Measurements from ENCODE around the gene MYO1E.

MYO1E gene

DNA sequence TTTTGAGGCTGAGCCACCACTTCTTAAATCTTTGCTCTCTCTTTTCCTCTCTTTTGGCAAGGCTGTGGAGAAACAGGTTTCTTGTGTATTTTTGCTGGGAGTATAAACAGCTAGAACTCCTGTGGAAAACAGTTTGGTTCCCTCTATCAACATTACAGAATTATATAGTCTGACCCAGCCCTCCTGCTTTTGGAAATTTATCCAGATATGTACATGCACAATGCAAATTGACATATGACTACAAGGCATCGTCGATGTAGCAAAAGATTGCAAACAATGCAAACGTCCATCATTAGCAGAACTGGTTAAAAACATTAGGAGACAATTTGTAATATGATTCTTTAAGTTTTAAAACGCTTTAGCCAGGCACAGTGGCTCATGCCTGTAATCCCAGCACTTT is 12.5 kb upstream of the MYO1E start:
- DNase-seq = no peak

DNA sequence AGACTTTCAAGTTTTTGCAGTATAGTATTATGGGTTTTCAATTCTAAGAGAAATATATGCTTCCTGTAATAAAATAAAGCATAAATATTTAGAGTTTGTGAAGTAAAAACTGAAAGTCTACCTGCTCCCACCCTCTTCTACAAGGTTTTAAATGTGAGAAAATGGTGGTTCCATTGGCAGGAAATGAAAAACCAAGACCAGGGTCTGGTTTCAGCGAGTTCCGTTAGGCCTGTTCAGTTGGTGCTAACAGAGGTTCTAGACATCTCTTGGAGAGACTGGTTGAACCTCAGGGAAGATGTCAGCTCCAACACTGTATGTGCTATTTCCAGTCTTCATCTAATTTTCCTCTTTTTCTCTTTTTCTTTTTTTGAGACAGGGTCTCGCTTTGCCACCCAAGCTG is 11.8 kb upstream of the MYO1E start:
- DNase-seq = peak; percentile 24

DNA sequence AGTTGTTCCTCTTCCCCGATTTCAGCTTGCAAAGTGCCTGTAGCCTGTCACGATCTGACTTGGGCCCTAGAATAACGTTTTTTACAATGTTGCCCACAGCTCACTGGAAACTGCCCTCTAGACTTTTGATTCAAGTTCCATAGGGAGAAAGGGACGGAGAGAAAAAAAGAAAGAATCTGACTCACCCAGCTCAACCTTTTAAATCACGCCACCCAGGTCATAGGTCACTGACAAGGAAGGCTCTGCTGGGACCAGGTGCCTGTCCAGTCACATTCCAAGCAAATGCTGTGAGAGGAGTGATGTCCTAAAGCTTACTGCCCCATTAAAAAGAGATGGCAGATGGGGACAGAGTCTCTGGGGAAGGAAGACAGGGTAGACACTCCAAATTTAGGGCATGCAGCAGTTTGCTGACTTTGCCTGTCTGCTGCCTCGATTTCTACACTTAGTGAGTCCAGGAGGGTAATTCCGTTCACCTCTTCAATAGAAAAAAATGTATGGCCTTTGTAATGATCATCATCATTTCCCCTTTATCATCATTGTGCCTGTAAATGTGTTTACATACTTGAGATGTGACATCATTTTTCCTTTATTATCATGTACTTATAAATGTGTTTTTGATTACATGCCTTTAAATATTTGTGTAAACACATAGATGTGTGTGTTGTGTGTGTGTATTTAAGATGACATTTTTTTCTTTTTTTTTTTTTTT is 8.4 kb upstream of the MYO1E start:
- DNase-seq = no peak

DNA sequence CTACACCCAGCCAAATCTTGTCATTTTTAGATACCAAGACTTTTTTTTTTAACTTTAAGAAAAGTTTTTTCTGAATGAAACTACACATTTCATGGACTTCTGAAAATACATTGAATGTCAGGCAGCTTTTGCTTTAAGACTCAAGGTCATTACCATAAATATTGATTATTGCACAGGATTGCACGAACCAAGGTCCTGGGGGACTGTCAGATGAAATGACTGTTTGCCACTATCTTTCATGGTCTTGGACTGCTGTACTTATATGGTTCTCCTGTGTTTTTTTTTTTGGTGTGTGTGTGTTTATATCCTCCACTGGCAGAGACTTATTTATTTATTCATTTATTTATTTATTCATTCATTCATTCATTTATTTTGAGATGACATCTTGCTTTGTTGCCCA is 6.9 kb upstream of the MYO1E start:
- no peak for DNase-seq

DNA sequence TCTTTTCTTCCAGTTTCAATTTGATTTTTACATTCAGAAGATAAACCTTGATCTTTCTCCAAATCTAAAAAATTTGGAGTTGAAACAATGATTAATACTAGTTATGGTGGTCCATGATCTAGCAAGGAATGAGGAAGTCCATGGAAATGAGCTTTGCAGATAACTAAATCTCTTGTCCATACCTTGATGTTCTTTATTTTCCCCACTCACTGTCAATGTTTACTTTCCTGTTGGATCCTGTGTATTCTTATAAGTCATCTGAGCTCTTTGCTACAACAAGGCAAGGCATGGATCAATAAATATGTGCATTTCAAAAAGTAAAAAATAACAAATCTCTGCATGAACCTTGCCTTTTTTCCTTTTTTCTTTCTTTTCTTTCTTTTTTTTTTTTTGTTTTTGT is 6.2 kb upstream of the MYO1E start:
- DNase-seq = no peak

DNA sequence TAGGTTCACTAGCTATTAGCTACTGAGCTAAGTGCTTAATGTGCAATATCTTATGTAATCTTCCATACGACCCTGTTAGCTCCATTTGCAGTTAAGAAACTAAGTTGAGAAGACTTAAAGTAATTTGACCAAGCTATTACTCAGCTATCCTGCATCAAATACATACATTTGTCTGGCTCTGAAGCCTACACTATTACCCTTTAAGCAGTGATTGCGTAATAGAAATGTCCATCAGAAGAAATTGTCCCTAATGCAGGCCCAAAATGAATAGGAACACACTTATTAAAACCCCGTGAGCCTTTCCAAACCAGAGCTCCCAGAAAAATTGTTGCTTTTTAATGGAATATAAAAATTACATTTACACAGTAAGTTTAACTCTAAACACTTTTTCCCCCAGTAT is 5.3 kb upstream of the MYO1E start:
- DNase-seq = no peak

DNA sequence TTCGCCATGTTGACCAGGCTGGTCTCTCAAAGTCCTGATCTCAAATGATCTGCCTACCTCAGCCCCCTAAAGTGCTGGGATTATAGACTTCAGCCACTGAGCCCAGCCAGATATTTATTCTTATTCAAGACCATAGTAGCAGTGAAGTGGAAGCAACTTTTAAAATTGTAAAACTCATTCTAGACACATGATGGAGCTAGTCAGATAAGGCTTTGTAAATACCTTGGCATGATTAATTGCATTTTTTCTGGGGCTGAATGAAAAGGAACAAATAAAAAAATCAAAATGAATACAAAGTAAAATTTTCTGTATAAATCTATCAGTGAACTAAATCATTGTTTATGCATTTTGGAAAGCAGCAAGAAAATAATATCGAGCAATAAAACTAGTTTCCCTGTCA is 4.1 kb upstream of the MYO1E start:
- DNase-seq = no peak

DNA sequence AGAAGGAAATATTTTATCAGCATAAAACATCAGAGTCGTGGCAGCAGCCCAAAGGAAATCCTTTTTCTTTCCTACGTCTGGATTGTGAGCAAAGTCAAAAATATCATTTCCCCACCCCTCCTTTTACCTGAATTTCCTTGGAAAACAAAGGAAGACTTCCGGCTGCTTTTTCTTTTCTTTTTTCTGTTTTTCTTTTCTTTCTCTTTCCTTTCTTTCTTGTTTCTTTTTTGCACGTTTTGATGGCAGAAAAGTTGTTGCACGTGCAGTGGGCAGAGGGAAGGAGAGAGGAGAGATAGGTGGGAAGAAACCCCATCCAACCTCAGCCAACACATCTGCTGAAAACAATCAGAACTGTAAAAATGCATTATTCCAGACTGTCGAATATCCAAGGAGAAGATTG is 544 bp upstream of the MYO1E start:
- DNase-seq = no peak

DNA sequence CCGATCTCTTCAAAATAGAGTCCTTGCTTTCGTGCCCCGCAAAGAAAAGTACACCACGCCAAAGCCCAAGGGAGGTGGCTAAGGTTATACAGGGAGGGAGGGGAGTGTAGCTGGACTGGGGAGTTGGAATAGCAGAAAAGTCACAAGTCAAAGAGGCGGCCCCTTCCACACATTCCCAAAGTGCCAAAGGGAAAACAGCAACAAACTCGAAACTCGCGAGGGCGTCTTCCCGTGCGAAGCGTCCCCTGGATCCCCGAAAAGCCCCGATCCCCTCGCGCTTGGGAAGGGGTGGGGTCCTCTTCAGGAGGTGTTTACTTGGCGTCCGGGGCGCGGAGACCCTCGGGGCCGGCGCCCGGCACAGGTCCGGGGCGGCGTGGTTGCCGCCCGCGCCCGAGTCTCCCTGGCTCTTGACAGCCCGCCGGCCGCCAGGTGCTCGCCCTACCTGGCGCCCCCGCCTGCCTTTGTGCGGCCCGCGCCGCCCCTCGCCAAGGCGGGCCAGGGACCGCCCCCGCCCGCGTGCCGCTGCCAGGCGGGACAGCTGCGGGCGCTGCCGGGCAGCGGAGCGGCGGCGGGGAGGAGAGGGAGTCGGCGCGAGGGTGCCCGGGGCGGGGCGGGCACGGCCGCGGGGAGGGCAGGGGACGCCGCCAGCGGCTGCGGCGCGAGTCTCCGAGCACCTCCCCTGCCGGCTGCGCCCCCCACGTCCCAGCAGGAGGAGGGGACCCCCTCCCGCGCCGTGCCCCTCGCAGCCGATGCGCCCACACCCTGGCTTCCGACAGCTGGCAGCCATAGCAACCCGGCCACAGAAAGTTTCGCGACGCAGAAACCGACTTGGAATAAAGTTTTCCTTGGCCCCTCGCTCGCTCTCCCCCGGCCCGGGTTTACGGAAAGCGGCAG is 966 bp downstream of the MYO1E start:
- DNase-seq = no peak

DNA sequence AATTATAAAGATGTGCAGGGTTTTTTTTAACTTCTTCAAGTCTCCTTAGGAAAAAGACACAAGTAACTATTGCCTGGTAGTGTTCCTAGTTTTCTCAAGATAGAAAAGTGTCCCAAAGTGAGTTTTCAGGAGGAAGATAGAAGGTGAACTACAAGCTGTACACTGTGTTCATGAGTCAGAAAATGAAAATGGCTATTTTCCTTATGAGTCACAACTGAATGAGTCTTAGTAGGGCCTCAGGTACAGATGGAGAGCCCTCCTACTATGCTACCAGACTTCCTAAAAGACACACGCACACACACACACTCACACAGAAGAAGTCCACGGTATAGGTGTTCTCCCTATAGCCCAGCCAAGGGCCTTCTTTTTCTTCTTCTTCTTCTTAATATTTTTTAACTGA is 3.1 kb downstream of the MYO1E start:
- no peak for DNase-seq

DNA sequence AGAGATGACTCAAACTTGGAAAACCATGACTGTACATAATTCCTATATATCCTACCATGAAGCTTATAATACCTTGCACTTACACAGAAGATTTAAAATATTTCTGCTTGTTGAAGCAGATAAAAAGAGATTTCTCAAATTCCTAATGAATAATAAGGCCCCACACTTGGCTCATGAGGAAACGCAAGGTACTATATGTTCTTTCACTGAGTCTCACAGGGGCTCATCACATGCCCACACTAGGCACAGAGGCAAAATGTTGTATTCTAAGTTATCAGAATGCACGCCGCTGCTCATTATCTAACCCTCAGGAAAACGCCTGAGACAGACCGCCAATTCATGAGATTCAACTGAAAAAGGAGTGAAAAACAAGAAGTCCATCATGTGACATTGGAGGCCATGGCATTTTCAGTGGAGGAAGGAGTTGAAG is 5.6 kb downstream of the MYO1E start:
- DNase-seq = no peak

DNA sequence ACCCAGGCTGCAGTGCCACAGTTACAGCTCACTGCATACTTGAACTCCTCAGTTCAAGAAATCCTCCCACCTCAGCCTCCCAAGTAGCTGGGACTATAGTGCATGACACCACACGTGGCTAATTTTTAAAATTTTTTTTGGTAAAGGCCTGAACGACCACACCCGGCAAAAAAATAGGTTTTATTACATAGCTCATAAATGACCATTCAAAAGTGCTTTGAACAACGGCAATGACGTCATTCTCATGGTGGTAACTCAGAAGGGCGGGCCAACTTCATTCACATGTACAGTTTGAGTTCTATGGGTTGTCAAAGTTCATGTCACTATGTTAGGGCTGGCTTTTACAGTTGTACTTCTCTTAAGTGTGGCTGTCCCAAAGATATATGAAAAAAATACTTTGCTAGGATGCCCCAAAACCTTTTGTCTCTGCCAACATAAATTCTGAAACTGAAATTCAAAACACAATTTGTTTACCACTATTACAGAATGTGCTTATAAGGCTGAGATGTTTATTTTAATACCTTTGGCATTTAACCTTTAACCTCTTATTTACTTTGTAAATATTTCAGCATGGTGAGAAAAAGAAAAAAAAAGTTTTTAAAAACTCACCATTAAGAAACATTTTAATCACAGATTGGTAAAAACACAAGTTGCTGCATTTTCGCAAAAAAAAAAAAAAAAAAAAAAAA is 6.2 kb downstream of the MYO1E start:
- no peak for DNase-seq

DNA sequence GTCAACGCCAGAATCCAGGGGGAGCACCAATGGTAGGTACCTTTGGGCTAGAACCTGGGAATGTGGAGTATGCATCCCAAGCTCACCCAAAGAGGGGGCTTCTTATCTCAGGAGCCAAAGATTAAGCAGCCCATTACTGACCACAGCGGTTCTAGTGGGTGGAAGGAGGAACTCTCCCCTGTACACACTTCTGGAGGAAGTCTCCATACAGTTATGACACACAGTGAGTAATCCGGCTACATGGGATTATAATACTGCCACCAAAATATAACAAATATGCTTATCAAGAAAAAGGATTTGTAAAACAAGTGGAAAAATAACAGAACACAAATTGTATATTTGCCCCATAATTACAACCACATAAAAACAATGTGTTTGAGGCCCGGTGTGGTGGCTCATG is 8.4 kb downstream of the MYO1E start:
- no peak for DNase-seq

DNA sequence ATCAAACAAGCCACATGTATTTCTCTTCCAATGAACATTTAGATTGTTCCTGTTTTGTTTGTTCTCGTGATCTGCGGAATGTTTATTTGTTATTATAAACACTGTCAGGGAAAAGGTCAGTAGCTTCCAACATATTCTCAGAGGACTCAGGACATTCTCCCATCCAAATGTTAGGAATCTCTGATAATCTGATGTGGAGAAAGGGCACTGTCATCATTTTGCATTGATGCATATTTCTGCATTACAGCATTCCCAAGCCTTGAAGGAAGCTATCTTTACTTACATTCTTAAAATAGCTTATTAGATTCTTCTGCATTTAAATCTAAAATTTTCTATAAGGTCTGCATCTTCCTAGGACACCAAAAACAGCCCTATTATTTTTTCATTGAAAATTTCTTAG is 10.3 kb downstream of the MYO1E start:
- DNase-seq = no peak

DNA sequence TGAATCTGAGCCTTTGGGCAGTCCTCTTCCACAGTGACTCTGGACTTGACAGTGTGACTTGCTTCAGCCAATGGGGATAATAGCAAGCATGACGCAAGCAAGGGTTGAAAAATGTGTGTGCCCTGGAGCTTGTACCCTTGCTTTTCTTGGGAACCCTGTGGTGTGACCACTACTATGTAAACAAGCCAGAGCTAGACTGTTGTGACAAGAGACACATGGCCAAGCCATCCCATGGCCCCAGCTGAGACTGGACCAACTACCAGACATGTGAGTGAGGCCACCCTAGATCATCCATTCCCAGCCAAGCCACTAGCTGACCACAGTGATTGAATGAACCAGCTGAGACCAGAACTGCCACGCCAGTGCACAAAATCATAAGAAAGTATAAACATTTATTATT is 11.8 kb downstream of the MYO1E start:
- no peak for DNase-seq

DNA sequence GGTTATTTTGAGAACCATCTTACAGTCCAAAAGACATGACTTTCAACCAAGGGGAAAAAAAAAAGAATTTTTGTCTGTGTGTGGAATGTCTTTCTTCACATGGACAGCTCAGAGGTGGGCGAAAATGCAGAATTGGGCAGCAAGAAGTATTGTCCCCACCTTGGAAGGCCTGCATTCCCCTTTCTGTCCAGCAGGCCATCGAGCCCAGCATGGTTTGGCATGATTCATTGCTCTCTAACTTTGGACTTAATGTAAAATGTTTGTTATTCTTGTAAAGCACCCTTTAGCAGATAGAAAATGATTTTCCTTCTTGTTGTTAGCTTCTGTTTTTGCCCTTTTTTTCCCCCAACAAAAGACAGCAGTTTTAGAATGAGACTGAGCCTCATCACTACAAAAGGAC is 12.4 kb downstream of the MYO1E start:
- no peak for DNase-seq

DNA sequence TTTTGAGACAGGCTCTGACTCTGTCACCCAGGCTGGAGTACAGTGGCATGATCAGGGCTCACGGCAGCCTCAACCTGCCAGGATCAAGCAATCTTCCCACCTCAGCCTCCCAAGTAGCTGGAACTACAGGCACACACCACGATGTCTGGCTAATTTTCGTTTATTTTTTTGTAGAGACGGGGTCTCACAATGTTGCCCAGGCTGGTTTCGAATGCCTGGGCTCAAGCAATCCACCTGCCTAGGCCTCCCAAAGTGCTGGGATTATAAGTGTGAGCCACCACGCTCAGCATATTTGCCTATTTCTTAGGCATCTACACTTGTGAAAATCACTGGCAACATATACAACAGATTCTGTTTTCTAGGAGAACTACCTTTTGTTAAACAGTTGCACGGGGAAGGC is 16.9 kb downstream of the MYO1E start:
- no peak for DNase-seq

DNA sequence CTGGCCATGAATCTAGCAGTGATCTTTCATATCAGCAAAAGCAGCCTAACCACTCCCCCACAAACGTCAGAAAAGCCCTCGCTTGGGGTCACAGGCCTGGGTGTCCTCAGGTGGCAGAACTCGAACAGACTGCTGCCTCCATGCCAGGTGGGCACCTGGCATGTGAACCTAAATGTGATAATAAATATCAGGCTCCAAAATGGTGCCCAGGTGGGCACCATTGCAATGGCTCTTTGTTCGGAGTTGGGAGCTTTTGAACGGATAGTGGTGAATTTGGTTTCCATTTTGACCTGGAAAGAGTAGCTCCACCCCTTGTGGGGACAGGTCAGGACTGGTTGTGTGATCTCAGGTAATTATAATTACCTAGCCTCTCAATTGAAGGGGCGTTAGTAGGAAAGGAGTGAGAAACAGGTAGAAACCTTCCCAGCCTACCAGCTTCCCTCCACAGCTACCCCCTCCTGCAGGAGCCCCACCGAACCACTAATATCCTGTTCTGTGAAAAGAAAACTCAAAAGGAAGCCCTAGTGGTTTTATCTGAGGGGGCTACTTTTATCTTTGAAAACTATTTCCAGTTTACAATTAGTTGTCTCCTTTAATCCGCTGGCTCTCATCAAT is 18.1 kb downstream of the MYO1E start:
- peak; percentile 2 for DNase-seq

DNA sequence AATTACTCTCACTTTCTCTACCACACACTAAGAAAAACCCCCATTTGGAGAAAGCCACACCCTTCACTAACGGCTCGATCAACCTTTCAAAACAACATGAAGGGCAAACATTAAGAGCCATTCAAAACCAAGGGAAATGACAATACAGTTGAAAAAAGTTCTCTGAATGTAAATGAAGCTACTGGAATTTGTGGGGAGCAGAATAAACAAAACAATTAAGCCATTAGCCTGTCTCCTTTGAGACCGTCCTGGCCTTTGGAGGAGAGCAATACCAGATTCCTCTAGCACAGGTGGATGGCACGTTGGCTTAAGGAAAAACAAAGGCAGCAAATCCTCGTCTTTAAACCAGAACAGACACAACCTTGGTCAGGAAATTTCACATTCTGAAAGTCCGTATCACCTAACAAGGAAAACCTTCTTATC is 18.7 kb downstream of the MYO1E start:
- DNase-seq = peak; percentile 2

DNA sequence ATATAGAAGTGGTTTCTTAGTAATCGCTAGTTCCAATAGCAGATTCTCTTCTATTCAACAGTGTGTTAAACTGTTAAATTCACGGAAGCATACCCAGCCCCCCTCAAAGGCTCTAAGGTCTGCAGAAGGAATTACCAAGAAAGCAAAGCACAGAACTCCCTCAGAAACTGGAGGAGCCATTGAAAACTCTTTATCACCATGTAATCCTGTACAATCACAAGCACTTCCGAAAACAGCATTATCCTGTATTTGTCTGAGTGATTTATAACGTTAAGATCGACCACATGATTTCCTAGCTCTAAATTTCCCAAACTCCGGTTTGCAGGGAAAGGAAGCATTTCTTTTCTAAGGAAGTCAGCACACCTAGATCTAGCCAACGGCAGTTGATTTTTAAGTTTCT is 20.0 kb downstream of the MYO1E start:
- DNase-seq = no peak

DNA sequence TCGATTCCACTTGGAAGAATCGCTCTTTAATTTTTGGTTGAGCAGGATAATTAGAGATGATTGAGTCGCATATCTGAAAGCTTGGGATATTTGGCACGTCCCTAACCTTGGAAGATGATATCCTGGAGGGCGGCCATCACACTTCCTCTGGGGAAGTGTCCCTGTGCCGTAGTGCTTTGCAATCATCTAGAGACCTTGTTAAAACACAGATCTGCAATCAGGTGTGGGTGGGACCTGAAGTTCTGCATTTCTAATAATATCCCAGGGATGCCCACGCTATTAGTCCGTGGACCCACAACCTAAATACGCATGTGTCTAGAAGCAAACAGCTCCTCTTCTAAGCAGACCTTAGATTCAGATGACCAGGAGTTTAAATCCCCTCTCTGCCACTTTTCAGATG is 20.5 kb downstream of the MYO1E start:
- no peak for DNase-seq

DNA sequence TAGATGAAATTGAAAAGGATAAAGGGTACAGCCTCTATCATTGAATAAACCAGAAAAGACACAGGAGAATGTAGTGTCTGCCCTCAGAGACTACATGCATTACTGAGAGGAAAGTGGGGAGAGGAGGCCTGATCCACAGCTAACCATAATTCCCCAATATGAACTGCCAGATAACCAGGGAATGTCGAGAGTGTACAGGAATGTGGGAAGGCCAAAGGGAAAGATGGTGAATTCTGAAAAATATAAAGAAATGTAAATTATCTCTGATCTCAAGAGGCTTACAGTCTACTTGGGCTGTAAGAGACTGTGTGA is 22.3 kb downstream of the MYO1E start:
- no peak for DNase-seq

DNA sequence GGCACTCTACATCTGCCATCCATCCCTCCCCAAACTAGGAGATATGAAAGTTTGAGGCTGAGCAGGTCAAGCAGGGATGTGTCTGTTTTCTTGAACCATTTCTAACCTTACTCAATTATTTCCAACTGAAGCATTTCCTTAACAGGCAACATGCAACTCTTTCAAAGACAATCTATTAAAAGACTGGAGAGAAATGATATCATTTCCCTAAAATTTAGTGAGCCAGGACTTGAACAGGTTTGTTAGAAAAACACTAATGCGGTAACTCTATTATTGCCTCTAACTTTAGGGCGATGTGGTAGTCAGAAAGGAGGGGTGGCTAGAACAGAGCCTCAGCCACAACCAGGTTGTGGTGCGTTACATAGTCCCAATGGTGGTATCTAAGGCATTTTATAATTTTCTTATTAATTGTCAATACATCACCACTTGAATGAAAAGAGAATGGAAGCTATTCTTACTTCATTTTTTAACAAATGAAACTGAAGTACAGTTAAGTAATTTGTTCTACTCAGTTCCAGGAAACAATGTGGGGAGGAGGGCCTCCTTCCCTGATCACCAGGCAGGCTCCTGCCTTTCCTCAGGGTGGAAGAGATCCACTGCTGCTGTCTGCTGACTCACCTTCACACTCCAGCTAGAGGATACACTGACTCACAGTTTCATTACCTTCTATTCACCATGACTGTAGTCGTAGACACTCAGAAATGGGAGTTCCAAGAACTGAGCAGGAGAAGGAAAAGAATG is 22.8 kb downstream of the MYO1E start:
- DNase-seq = no peak
